GM11168 (cell line): ENCODE data around the gene CCSAP.
"Not testable (repeated sequence)": the region's sequence is repeated elsewhere in the genome, so short reads cannot be mapped to it uniquely, and the experiment has no call there.

Experiments used
- in situ Hi-C: fragments of 300-500 bp; cut with MboI; formaldehyde crosslinking; loops from one replicate; pipeline ENCODE4 v1.12.0; 2022; ENCODE audit warnings: low sequenced_read_pairs; ENCODE audit not compliant: unreplicated experiment

CCSAP gene

DNA sequence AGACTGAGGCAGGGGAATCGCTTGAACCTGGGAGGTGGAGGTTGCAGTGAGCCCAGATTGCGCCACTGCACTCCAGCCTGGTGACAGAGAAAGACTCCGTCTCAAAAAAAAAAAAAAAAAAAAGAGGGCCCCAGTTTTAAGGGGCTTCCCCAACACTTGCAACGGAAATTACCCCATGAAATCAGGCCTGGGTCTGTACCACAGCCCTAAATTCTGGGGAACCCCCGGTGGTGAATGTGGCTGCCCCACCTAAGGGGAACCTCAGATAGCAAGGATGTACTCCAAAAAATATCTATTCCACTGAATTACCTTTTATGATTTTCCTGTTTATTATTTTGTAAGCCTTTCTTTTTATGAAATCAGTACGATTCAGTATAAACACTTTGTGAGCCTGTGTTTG lies 15.1 kb downstream of the CCSAP start:
- in situ Hi-C loops = not testable (repeated sequence)

DNA sequence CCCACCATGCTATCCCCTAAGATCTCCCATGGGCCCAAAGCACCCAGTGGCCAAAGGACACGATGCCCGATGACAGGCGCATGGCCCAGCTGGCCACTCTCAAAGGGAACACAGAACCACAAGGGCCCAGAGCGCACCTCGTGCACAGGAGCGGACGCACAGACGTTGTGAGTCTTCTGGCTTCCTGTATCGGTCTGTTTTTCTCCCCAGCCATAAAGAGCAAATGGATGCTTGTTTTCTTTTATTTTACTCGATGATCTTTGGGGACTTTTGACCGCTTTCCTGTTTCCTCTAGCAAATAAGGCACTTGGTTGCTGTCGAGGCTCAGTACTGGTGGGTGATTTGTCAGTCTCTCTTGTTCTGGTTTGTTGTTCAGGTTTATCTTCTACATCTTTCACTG lies 16.2 kb downstream of the CCSAP start:
- in situ Hi-C loops = no loop called here

DNA sequence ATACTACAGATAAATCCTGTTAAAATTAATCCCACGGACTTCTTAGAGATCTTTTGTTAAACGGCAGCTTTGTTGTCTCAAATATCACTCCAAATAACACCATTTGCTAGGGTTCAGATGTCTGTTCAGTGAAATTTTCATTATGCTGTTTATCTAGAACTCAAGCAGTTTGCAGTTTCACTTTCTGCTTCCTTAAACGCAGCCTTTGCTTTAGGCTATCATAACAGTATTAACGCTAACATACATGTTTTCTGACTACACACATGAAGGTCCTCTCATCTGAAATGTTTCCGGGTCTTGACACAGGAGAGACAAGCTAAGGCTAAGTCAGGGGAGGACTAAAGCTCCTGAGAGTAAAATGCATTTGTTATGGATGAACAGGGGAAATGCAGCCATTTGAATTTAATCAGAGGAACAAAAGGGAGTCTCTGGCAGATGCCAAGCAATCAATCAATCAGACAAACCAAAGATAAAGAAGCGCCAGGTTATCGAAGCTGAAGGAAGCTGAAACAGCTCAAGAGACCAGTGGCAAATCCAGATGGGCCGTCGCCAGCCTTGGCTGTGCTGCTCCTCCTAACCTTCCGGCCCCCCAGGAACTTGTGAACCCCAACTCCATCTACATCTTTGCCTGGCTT lies 16.9 kb downstream of the CCSAP start:
- in situ Hi-C loops = no loop called here

DNA sequence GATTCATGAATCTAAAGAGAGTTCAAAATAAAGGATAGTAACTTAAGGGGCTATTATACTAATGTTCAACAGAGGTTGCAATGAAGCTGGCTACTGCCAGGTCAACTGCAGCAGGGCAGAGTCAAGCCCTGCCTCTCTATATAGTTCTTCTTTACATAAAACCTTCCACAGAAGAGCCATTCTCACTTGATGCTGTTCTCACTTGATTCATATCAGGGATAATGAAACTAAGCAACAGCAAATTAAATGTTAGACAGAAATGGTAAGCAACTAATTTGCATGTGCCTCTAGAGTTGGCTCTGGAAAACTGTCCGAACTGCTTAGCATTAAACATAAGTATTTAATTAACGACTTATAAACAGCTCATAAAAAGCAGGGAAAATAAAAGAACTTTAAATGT lies 17.4 kb downstream of the CCSAP start:
- in situ Hi-C loops = no loop called here

DNA sequence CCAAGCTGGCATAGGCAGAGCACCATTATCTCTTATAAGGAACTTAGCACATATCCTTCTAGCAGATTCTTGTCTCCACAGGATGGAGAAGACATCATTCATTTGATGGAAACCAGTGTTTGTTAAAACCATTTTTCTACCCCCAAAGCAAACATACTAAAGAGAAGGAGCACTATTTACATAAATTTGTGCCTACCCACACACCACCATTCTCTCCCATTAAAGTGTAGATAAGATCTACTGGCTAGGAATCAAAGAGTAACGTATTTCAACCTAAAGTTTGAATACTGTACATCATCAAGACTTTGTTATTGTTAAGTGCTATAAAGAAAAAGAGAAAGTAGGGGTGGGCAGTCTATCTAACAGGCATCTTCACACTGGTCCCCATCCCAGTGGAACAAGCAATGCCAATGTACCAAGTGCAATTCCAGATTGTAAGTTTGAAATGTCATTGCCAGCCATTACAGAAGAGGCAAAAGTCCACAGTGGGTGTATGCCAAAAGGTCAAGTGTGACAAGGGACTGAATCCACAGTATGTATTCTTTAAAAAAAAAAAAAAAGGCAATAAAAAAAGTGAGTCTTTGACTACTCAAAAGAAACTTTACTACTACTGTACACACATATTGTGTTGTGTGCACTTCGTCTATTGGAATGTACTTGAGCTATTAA lies 18.8 kb downstream of the CCSAP start:
- in situ Hi-C loops = no loop called here

DNA sequence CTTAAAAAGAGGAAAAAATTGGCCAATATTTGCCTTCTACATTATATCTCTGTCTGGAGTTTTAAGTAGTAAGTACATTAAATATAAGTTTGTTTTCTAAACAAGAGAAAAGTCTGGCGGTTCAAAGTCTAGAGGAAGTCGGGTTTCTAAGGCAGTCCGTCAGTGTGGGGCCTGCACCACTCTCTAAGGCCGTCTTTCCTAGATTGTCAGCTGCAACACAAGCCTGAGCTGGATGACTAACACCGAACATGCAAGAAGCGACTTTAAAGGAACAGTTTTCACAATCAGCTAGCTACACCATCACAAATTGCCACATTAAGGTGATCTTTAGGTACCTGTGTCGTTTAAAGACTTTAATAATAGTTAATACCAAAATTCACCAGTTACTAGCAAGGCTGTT lies 19.6 kb downstream of the CCSAP start:
- in situ Hi-C loops = no loop called here

DNA sequence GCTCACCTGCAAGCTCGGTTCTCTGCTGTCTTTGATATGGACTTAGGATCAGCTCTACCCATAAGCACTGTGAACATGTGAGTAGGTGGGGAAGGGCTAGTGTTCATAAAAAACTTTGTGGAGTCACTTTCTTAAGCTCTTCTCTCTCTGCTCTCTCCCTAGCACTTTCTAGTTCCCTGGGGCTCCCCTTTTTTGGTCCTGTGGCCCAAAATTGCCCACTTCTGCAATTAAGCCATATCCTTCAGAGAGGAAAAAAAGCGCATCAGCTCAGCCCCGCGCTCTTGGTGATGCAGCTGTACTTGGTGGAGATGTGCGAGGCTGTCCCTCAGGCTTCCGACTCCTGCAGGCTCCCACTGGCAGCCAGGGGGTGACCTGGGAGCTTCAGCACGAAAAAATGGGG lies 23.4 kb downstream of the CCSAP start:
- in situ Hi-C loops = no loop called here

DNA sequence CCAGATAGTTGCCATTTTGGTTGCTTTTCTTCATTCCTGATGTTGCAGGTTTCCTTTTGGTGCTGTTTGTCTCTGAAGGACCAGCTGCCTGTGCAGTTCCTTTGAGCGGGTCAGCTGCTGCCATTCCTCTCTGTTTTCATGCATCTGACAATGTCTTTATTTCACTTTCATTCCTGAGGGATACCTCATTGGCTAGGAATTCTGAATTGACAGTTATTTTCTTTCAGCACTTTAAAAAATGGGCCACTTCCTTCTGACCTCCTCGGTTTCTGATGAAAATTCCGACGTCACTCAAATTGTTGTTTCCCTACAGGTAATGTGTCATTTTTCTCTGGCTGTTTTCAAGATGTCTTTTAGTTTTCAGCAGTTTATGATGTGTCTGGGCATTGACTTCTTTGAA lies 24.8 kb downstream of the CCSAP start:
- in situ Hi-C loops = no loop called here

DNA sequence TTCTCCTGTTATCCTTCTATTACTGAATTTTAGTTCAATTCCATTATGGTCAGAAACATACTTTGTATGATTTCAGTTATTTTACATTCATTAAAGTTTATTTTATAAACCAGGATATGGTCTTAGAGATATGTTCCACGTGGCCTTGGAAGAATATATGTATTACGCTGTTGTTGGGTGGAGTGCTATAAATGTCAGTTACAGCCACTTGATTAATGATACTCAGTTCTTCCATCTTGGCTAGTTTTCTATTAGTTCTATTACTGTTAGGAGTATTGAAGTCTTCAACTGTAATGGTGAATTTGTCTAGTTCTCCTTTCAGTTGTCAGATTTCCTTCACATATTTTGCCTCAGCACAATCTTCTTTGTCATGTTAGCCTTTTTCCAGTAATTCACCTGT lies 26.7 kb downstream of the CCSAP start:
- in situ Hi-C loops = no loop called here

DNA sequence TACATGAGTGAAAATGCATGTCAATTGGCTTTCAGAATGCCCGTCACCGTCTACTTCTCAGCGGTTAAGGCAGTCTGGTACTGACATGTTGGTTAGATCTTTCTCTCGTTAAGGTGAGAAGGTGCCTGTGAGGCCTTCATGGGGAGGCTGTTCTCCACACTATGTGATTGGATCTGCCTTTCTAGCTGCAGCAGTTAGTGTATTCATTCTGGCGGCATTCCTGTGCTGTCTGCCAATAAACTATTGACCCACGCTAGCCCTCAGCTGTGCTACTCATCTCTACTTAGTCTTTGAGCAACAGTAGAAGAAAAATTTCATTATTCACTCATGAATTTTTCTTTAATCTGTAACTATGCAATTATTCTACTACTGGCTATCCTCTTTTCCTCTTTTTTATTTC lies 32.0 kb downstream of the CCSAP start:
- in situ Hi-C loops = no loop called here

DNA sequence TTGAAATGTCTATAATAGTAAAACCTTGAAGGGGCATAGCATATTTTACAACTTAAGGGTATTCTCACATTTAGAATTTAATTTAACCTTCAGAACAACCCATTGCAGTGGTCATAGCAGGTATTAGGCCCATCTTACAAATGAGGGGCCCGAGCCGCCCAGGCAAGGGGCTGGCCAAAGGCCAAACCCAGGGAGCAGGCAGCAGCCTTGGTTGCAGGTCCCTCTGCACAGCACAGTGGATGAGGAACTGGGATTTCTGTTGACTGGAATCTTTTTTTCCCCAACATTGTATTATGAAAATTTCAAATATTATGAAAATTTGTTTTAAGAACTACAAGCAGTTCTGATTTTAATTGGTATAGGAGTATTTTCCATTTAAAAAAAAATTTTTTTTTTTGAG lies 33.2 kb downstream of the CCSAP start:
- in situ Hi-C loops = no loop called here

DNA sequence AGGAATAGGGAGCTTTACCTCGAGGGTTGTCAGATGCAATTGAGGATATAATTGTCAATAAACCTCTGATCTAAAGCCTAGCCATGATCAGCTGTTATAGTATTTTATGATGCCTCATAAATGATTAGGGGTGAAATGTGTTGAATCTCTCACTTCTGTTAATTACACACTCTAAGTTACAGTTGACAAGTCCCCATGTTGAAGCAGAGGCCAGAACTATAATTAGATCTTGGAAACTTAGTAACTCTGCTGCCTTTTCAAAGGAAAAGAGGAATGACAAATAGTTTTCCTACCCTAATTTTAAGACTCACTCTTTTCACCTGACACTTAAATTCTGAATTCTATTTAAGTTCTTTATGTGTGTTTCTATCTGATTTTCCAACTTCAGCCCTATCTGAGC lies 33.8 kb downstream of the CCSAP start:
- in situ Hi-C loops = no loop called here

DNA sequence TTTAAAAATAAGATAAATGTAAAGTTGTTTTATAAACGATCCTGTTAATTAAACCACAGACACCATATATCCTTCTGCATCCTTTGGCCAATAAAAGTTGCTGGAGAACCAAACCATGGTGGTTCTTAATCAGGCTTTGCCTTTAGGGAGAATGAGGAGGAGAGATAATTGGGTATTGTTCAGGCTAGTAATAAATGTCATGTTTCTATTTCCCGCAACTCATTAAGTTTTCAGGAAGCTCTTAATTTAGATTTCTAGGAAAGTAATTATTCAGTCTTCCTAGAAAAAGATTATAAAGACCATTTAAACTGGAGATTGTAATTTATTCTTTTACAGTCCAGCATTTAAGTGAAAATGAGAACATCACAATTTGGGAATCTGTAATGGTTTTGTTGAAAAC lies 37.5 kb downstream of the CCSAP start:
- in situ Hi-C loops = no loop called here

DNA sequence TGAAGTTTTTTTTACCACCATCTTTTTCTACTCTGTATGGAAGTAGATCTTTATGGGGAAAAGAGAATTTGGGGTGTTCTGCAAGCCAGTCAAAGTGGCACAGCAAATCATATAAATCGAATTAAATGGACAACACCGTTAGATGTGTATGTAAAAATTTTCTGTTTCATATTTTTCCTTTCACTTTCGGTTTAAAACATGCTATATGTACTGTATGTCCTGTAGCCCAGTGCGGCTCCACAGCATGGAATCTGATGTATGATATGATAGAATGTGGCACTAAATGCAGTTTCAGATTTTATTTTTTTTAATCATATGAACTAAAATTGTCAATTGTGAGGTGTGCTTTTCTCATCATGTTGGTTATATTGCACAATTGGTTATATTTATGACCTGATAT lies 39.0 kb downstream of the CCSAP start:
- in situ Hi-C loops = no loop called here

DNA sequence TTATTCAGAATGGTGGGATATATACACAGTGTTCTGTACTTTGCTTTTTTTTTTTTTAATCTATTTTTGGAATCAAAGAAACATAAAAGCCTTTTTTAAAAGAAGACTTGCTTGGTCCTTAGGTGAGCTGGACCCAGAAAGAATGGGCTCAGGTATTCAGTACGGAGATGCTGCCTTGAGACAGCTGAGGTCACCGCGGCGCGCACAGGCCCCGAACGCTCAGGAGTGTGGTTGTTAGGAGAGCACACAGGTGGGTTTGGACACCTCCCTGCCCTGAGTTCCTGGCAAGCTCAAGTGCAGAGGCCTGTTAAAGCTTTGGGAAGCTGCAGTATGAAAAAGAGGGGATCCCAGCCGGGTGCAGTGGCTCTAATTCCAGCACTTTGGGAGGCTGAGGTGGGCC lies 40.1 kb downstream of the CCSAP start:
- in situ Hi-C loops = no loop called here

DNA sequence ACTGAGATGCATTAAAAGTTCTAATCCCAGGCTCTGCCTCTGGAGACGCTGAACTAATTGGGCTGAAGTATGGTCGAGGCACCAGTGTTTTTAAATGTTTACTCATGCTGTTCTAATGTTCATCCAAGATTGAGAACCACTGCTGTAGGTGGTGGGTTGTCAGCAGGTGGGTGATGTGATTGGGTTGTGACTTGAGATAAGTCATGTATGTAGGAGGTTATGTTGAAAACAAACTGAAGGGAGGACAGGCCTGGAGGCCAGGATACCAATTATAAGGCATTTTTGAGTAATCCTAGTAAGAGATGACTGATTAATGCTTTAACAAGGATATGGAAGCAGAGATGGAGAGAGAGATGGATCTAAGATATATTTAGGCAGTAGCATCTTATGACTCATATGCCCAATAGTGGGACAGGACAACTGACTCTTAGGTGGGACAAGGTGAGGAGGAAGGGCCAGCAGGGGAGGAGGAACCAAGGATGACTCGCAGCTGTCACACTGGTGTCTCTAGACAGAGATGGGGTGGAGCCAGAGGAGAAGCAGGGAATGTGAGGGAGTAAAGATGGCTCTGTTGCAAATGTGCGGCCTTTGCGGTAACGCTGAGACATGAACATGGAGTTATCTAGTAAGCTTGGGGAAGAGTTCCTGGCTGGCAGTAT lies 42.6 kb downstream of the CCSAP start:
- in situ Hi-C loops = no loop called here

DNA sequence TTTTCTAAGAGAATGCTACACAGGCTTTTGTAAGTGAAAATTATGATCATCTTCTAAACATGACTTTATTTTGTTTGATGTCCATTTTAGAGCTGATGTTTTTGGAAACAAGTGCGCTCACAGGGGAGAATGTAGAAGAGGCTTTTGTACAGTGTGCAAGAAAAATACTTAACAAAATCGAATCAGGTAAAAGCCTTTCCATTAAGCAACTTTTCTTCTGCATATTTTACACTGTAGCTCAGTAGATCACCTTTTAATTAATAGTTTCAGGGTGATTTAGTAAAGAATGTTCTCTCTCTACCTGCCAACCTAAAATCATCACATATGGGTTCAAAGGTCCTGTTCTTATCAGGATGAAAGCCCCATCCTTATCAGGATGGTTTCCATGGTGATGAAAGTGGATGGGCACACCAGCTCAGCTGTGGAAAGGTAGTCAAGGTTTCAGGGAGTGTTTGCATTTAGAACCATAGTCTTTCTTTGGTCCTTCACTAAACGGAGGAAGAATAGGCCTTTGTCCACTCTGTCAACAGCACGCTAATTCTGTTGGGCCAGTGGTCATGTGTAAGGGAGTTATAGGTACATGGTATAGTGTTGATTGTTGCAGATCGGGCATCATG lies 43.9 kb downstream of the CCSAP start:
- in situ Hi-C loops = no loop called here

DNA sequence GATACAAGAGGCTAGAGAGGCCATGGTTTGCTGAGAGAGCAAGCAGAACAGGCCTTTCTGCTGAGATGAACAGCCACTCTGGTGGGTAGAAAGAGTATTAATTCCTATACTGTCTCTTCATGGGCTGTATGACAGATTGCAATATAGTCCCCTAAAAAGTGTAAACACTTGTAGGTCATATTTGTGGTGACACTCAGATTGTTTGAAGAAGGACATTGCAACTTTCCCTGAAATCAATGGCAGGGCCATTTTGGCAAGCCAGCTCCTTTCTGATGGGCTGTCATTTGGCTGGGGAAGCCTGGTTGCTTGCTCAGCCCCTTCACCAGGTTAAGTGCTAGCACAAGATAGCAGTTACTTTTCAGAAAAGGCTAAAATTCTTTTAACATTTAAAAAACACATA lies 44.4 kb downstream of the CCSAP start:
- in situ Hi-C loops = no loop called here

DNA sequence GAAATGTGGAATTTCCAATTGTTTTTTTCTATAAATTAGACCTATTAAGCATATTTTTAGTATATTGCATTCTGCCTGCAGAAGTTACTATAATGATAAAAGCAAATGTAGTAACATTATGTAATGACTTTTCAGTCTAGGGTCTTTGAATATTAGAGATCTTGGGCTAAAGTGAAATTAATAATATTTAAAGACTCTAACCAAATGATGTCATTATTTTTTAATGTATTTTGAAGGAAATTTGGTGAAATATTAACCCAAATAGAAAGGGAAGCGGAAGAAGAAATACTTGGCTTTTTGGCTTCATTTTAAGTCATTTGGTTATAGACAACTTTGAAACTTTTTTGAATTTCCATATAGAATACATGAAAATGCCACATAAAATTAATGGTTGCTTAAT lies 45.1 kb downstream of the CCSAP start:
- in situ Hi-C loops = no loop called here

DNA sequence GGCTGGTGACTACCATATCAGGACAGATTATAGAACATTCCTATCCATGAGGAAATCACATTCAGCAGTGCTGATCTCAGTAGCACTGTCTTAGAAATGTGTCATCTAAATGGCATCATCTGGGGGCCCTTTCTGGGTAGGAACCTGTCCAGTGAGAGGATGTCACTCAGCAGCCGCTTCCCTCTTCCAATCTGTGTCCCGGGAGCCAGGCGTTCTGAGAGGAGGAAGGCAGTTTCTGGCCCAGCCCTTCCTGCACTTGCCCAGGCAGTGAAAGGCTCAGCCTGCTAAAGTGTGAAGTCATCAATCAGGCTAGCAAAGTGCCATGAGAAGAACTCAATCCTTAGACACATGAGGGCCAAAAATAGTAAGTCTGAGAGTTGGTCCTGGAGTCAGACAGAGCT lies 46.3 kb downstream of the CCSAP start:
- in situ Hi-C loops = no loop called here

DNA sequence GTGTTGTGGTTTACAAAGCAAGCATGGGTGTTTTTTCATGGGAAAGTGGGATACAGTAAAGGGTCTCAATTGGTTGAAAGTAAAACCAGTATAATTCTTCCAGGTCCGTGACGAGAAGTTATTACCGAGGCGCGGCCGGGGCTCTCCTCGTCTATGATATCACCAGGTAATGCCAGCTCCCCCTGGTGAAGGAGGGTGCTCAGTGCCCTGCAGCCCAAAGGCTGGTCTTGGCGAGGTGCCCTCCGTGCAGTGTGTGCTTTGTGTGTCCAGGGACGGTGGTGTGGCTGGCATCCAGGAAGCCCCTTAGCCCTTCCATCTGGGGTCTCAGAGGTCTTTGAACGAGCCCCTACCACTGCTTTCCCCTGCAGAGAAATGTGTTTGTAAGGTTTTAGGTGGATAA lies 47.1 kb downstream of the CCSAP start:
- in situ Hi-C loops = no loop called here
